OCI-LY1 (cell line): ENCODE results near the gene LRP5.

ENCODE experiments used
- H2AFZ ChIP-seq: fragments of 200-600 bp; sonication (generic), shearing (Covaris generic); 2 replicates; pipeline ENCODE4 v1.6.0; 2014; ENCODE audit warnings: antibody characterized with exemption, mild to moderate bottlenecking, low read length
- H3F3A ChIP-seq: fragments of 200-600 bp; sonication (generic), shearing (Covaris generic); 2 replicates; pipeline ENCODE4 v1.6.0; 2014; ENCODE audit warnings: mild to moderate bottlenecking, antibody characterized with exemption, low read length, moderate library complexity; ENCODE audit not compliant: insufficient read depth
- H3K27ac ChIP-seq: fragments of 200-600 bp; sonication (generic); 2 replicates; pipeline ENCODE4 v1.5.1; 2014; ENCODE audit warnings: low read length, mixed run types, mild to moderate bottlenecking, low read depth; ENCODE audit not compliant: poor library complexity, severe bottlenecking
- H3K27me3 ChIP-seq: fragments of 200-600 bp; sonication (generic); 2 replicates; pipeline ENCODE4 v1.6.0; 2014; ENCODE audit warnings: antibody characterized with exemption, mild to moderate bottlenecking, low read length, moderate library complexity; ENCODE audit not compliant: insufficient read depth
- H3K36me3 ChIP-seq: fragments of 200-600 bp; sonication (generic); 2 replicates; pipeline ENCODE4 v1.6.1; 2014; ENCODE audit warnings: mild to moderate bottlenecking, antibody characterized with exemption, low read length, moderate library complexity, mixed read lengths; ENCODE audit not compliant: insufficient read depth
- H3K4me1 ChIP-seq: fragments of 200-600 bp; sonication (generic); 2 replicates; pipeline ENCODE4 v1.5.1; 2014; ENCODE audit warnings: mild to moderate bottlenecking, low read length, moderate library complexity; ENCODE audit not compliant: insufficient read depth, severe bottlenecking
- H3K4me2 ChIP-seq: fragments of 200-600 bp; sonication (generic), shearing (Covaris generic); 2 replicates; pipeline ENCODE4 v1.6.1; 2014; ENCODE audit warnings: low read length
- H3K4me3 ChIP-seq: fragments of 200-600 bp; sonication (generic); 2 replicates; pipeline ENCODE4 v1.5.1; 2014; ENCODE audit warnings: low read length, low read depth, mild to moderate bottlenecking, mixed read lengths; ENCODE audit not compliant: poor library complexity, severe bottlenecking
- H3K79me2 ChIP-seq: fragments of 200-600 bp; shearing (Covaris generic); 2 replicates; pipeline ENCODE4 v1.6.1; 2016; ENCODE audit warnings: mixed run types, low read length, mixed read lengths; ENCODE audit not compliant: insufficient read depth
- H3K9ac ChIP-seq: fragments of 200-600 bp; sonication (generic), shearing (Covaris generic); 2 replicates; pipeline ENCODE4 v1.6.1; 2014; ENCODE audit warnings: mild to moderate bottlenecking, low read length, mixed read lengths
- H3K9me2 ChIP-seq: fragments of 200-600 bp; sonication (generic), shearing (Covaris generic); 2 replicates; pipeline ENCODE4 v1.6.1; 2014; ENCODE audit warnings: low read depth, mild to moderate bottlenecking, low read length, mixed read lengths
- H3K9me3 ChIP-seq: fragments of 200-600 bp; shearing (Covaris generic); 2 replicates; pipeline ENCODE4 v1.6.1; 2014; ENCODE audit warnings: low read length, mixed read lengths
- H4K20me1 ChIP-seq: fragments of 200-600 bp; sonication (generic), shearing (Covaris generic); 2 replicates; pipeline ENCODE4 v1.6.0; 2016; ENCODE audit warnings: mild to moderate bottlenecking, low read length; ENCODE audit not compliant: insufficient read depth
- EZH2 ChIP-seq: fragments of 200-600 bp; sonication (generic), shearing (Covaris generic); IDR thresholded peaks from 2 replicates; pipeline ENCODE4 v1.8.0; 2017; ENCODE audit warnings: borderline replicate concordance, mixed run types, mild to moderate bottlenecking, antibody characterized with exemption, low read length, moderate library complexity, mixed read lengths
- TF ChIP-seq, protein P1 (sequence below): fragments of 200-600 bp; sonication (generic), shearing (Covaris generic); IDR thresholded peaks from 2 replicates; pipeline ENCODE4 v1.5.1; 2017; ENCODE audit warnings: mild to moderate bottlenecking, antibody characterized with exemption, low read length, moderate library complexity, mixed read lengths

LRP5 gene

GRCh38 chr11:68442433-68442832, 130.0 kb downstream of the LRP5 start:
- Histone ChIP-seq H3K9ac (no peak overlapping the region), H3K4me3 (no peak overlapping the region), H3K9me3 (no peaks in the 10 kb centered on the region), H3K79me2 (no peaks in the 10 kb centered on the region), H4K20me1 (no peaks in the 10 kb centered on the region), H3K27ac (no peak overlapping the region), H3K4me2 (no peak overlapping the region), H3K36me3 (no peaks in the 10 kb centered on the region), H3K27me3 (no peaks in the 10 kb centered on the region), H2AFZ (no peak overlapping the region), H3K9me2 (no peaks in the 10 kb centered on the region), H3F3A (no peaks in the 10 kb centered on the region), H3K4me1 (peaks cover 15% of the 10 kb centered on the region)
- TF ChIP-seq, protein P1, sequence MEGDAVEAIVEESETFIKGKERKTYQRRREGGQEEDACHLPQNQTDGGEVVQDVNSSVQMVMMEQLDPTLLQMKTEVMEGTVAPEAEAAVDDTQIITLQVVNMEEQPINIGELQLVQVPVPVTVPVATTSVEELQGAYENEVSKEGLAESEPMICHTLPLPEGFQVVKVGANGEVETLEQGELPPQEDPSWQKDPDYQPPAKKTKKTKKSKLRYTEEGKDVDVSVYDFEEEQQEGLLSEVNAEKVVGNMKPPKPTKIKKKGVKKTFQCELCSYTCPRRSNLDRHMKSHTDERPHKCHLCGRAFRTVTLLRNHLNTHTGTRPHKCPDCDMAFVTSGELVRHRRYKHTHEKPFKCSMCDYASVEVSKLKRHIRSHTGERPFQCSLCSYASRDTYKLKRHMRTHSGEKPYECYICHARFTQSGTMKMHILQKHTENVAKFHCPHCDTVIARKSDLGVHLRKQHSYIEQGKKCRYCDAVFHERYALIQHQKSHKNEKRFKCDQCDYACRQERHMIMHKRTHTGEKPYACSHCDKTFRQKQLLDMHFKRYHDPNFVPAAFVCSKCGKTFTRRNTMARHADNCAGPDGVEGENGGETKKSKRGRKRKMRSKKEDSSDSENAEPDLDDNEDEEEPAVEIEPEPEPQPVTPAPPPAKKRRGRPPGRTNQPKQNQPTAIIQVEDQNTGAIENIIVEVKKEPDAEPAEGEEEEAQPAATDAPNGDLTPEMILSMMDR, result no peak
- TF ChIP-seq EZH2, result no peak

DNA sequence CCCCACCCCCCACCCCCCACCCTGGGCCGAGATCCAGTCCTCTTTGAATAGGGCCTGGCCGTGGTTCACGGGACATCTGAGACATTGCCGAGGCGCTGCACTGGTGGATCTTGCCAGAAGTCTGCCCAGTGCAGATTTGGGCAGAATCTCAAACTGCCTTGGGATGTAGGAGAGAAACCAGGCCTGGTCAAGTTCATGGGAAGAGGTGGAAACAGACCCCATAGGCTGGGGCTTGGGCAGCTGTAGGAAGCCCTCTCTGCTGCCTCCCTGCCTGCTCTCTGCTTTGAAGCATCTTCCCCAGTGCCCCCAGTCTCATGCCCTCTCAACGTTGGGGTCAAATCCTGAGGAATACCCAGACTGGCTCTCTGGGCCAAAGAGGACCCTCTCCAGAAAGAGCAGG, 132.2 kb downstream of the LRP5 start:
- H3F3A ChIP-seq, result no peaks in the 10 kb centered on the region
- no peaks in the 10 kb centered on the region for H3K9me2 ChIP-seq
- no peak overlapping the region for H3K27ac ChIP-seq
- H4K20me1 ChIP-seq, result no peaks in the 10 kb centered on the region
- H3K4me1 ChIP-seq, result peaks cover 15% of the 10 kb centered on the region
- H3K4me2 ChIP-seq, result no peak overlapping the region
- no peak overlapping the region for H3K4me3 ChIP-seq
- H2AFZ ChIP-seq, result no peak overlapping the region
- H3K36me3 ChIP-seq, result no peaks in the 10 kb centered on the region
- H3K9ac ChIP-seq, result no peak overlapping the region
- no peaks in the 10 kb centered on the region for H3K27me3 ChIP-seq
- no peaks in the 10 kb centered on the region for H3K9me3 ChIP-seq
- TF ChIP-seq, protein P1, result no peak
- TF ChIP-seq EZH2, result no peak
- no peaks in the 10 kb centered on the region for H3K79me2 ChIP-seq

GRCh38 chr11:68445531-68446035, 133.2 kb downstream of the LRP5 start:
- Histone ChIP-seq H3K4me1 (peaks cover 11% of the 10 kb centered on the region), H3K36me3 (no peaks in the 10 kb centered on the region), H3K9ac (no peak overlapping the region), H3K79me2 (no peaks in the 10 kb centered on the region), H3K4me3 (no peak overlapping the region), H3K27ac (no peak overlapping the region), H3F3A (no peaks in the 10 kb centered on the region), H2AFZ (no peak overlapping the region), H3K9me3 (no peaks in the 10 kb centered on the region), H4K20me1 (no peaks in the 10 kb centered on the region), H3K9me2 (no peaks in the 10 kb centered on the region), H3K4me2 (no peak overlapping the region), H3K27me3 (no peaks in the 10 kb centered on the region)
- TF ChIP-seq, protein P1, result no peak
- no peak for TF ChIP-seq EZH2
